ENCODE results near the gene RND3.

Gene RND3

DNA sequence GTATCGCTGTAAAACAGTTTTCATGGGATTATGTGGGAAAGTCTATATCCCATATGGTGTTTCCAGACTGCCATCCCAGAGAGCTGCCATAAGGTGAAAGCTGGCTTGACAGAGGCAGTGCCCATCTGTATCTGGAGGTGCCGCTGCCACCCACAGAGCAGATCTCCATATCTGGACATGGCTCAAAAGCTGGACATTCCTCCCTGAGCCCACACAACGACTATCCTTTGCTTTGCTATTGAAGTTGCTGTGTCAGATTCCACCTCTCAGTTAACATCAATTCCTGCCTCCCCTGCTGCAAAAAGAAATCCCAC, 55.2 kb downstream of the RND3 start:
- DNase-seq: no peak

DNA sequence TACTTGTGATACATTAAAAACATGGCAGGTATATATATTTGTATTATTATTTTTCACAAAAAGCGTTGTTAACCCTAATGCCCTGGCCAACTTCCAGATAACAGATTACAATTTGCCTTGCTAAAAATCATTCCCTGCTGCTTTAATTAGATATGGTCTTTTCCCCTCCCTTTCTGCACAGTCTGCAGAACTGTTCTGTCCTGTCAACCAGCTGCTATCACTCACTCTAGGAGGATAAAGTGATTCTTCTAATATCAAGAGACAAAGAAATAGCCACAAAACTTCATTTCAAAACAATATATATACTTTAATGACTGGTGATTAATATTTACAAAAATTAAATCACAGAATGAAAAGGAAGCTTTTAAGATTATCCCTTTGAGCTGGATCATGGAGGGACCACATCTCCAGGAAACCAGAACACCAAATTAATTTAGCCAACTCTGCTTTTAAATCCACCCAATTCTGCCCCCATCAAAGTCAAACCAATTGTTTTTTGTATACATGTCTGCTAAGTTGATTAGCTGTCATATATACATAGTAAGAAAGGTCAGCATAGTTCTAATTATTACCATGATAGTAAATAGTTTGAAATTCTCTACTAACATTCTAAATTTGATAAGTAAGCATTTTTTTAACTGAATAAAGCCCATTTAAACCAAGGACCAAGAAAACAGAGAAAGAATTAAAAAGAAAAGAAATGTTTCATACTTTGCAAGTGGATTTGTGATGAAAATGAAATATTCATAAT, 55.7 kb downstream of the RND3 start:
- no peak for DNase-seq

DNA sequence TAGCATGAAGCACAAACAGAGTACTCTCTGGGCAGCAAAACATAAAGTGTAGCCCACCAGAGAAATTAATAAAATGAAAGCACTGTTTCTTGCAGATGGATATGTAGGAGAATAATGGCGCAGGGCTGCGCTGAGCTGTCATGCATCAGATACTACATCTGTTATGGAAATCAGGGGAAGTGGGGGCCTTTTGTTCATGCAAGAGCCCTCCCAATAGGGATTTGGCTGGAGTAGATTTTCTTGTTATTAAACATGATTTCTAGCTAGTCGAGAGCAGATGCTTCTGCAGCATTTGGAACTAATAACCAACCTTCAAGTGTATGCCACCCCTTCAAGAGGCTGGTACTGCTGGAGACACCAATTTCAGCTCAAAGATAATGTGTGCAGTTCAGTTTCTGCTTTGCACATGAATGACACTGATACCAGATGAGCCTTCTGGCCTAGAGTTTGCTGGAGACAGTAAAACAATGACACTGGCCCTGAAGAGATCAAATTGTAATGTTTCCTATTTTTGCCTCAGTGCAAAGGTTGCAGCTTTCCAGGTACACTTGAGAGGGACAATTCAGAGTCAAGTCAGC, 58.0 kb downstream of the RND3 start:
- peak; percentile 47 for DNase-seq

DNA sequence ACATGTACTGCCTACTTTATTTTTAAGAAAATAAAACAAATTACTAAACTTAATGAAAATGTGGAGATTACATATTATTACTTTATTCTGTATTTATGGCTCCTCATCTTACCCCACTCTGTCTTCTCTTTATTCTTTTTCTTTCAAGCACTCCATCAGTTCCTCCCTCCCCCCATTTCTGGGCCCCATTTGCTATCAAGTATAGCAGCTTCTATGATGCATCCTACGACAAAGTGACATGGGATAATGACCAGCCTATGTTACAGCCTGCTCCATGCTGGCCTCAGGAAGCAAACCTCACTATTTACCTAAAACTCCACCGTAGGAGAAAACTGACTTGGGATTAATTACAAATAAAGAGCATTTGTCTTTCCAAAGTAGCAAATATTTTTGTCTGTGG, 58.8 kb downstream of the RND3 start:
- no peak for DNase-seq

DNA sequence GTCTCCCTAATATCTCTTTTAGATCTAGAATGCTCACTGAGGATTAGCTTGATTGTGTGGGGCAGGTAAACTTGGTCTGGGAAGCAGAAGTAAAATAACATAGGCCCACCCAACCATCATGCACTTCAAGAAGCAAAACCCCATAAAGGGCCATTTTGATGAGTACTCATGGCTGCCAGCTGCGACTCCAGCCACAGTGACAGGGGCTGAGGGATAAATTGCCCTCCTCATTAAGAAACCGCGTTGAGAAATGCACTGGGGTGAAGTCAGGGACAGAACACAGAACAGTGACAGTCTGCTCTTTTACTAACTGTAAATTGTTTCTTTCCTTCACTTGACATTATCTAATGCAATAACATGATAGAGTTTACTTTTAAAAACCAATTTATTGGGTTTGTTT, 60.2 kb downstream of the RND3 start:
- DNase-seq: peak; percentile 38

DNA sequence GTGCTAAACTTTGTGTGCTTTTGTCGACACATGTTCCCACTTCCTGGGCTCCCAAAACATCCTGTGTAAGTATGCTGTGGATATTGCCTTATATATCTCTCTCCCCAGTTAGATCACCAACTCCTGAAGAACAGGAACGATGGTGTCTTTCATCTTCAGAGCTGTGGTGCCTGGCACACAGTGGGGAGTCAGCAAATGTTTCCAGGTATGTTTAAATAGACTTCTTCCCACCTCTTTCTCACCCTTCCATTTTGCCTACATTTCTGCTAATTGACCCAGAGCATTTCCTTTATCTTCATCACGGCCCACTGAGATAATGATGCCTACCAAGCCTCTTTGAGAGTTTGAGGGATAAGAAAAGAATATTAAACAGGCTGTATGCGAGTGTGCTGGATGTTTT, 60.7 kb downstream of the RND3 start:
- DNase-seq: no peak

DNA sequence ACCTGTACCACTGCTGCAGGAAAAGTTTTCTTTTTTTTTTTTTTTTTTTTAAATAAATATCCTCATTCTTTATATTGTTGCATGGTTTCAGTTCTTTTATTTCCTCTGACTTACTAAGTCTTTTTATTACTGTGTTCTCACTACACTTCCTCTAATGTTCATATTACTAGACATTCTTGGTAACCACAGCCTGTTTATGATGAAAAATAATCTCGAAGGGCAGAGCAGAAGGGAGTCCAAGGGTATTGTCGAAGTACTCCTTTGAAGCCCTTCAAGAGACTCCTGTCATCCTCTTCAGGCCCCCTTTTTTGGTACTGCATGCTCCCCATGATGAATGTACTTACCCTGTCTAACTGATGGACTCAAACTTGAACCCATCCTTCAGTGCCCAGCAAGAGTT, 61.2 kb downstream of the RND3 start:
- no peak for DNase-seq

DNA sequence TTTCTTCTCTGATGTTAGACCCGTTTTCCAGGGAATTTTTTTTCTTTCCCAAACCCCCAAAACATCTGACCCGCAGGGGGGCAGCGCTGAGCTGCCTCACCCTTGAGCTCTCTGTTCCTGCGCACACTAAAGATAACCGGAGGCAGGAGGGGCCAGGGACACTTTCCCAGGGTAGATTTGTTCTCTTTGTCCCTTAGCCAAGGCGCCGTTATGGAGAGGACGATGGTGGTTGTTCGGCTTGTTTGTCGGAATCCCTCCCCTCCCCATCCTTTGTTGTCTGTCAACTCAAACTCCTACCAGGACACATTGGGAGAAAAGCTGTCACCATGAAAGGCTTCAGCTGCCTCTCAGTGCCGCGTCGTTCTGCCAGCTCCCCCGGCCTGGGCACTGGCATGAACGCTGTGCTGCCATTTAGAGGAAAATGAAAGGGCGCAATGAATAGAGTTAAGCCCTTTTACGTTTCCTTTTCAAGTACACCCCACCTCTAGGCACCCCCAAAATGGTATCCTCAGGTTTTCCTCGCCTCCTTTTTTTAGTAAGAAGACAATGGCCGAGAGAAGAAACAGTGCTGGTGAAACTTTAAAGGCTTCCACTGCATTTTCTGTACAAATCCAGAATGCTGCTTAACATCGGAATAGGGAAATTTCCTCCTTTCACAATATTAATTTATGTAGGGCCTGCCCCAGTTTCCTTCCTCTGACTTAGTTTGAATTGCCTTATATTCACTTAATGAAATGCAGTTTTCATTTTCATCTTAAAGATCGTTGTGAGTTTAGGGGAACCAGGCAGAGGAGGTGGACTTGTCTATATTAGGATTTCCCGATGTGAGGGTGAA, 62.1 kb downstream of the RND3 start:
- peak; percentile 55 for DNase-seq

DNA sequence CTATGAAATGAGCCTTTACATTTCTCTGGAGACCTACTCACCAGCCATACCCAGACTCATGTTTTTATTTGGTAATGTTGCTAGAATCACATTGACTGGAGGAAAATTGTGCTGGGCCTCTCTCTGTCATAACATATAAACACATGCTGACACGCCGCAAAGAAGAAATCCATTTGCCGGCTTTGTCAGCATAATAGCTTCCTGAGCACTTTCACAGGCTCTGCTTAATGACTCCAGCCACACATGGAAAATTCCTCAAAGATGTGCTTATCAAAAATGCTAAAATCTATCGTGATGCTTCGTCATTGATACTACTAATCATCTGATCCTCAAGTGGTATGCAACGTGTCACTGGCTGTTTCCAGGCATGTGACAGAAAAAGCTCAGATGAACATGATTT, 63.1 kb downstream of the RND3 start:
- peak; percentile 59 for DNase-seq

GRCh38 chr2:150421126-150421651, 66.3 kb downstream of the RND3 start:
- DNase-seq: no peak

DNA sequence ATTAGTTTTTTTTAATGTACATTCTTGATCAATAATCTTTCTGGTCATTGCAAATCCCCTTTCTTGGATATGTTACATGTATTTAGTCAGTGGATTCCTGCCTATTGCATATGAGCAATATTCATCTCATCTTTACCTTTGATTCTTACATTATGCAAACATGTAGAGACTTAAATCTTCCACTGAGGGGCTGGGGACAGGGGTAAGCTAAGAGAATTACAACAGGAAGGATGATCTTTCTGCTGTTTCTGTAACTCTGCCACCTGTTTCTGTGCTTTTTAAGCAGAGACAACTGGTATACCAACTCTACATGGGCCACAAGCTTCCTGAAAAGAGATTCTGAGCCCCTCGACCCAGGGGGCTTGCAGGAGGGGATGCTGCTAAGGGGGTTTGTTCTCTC, 68.6 kb downstream of the RND3 start:
- DNase-seq: no peak

Measured in retina (tissue), 1 donor.